ENCODE results near the gene TMEM19. TPM values are rescaled to one million over a fixed set of nuclear protein-coding genes. Genes with fewer than 3 reads are reported as not detected.

TMEM19 gene
- total RNA-seq, 1 donor from 2014 or later: 36.0 TPM

- no peak overlapping the region for H3K9ac ChIP-seq (ENCODE audit: low read depth in 1 of 3, low read length in 3 of 3)
- no peaks in the 10 kb centered on the region for H3K36me3 ChIP-seq (ENCODE audit: control insufficient read depth in 3 of 3, insufficient read depth in 3 of 3, low read length in 3 of 3)
- H3K27me3 ChIP-seq (ENCODE audit: control insufficient read depth in 3 of 3, insufficient read depth in 3 of 3, low read length in 3 of 3): no peaks in the 10 kb centered on the region
- no peaks in the 10 kb centered on the region for H3K4me1 ChIP-seq (ENCODE audit: control insufficient read depth in 3 of 3, insufficient read depth in 3 of 3, low read length in 3 of 3)
- H3K27ac ChIP-seq (ENCODE audit: low read depth, low read length): no peak overlapping the region
- H3K4me3 ChIP-seq (ENCODE audit: low read length in 3 of 3): no peak overlapping the region
- no peaks in the 10 kb centered on the region for H3K9me3 ChIP-seq (ENCODE audit: control insufficient read depth in 3 of 3, low read length in 3 of 3)
Observed at GRCh38 chr12:71725011-71725410, 39.1 kb downstream of the TMEM19 start.

- Histone ChIP-seq H3K9me3 (ENCODE audit: control insufficient read depth in 3 of 3, low read length in 3 of 3) (no peaks in the 10 kb centered on the region), H3K27me3 (ENCODE audit: control insufficient read depth in 3 of 3, insufficient read depth in 3 of 3, low read length in 3 of 3) (no peaks in the 10 kb centered on the region), H3K9ac (ENCODE audit: low read depth in 1 of 3, low read length in 3 of 3) (no peak overlapping the region), H3K4me1 (ENCODE audit: control insufficient read depth in 3 of 3, insufficient read depth in 3 of 3, low read length in 3 of 3) (no peaks in the 10 kb centered on the region), H3K36me3 (ENCODE audit: control insufficient read depth in 3 of 3, insufficient read depth in 3 of 3, low read length in 3 of 3) (no peaks in the 10 kb centered on the region), H3K4me3 (ENCODE audit: low read length in 3 of 3) (no peak overlapping the region), H3K27ac (ENCODE audit: low read depth, low read length) (no peak overlapping the region)
Observed at GRCh38 chr12:71726548-71726947, 40.7 kb downstream of the TMEM19 start.

GRCh38 chr12:71727958-71728357 is 42.1 kb downstream of the TMEM19 start:
- H3K27me3 ChIP-seq (ENCODE audit: control insufficient read depth in 3 of 3, insufficient read depth in 3 of 3, low read length in 3 of 3): no peaks in the 10 kb centered on the region
- no peak overlapping the region for H3K27ac ChIP-seq (ENCODE audit: low read depth, low read length)
- H3K4me3 ChIP-seq (ENCODE audit: low read length in 3 of 3): no peak overlapping the region
- no peaks in the 10 kb centered on the region for H3K36me3 ChIP-seq (ENCODE audit: control insufficient read depth in 3 of 3, insufficient read depth in 3 of 3, low read length in 3 of 3)
- H3K9ac ChIP-seq (ENCODE audit: low read depth in 1 of 3, low read length in 3 of 3): no peak overlapping the region
- no peaks in the 10 kb centered on the region for H3K9me3 ChIP-seq (ENCODE audit: control insufficient read depth in 3 of 3, low read length in 3 of 3)
- no peaks in the 10 kb centered on the region for H3K4me1 ChIP-seq (ENCODE audit: control insufficient read depth in 3 of 3, insufficient read depth in 3 of 3, low read length in 3 of 3)

DNA sequence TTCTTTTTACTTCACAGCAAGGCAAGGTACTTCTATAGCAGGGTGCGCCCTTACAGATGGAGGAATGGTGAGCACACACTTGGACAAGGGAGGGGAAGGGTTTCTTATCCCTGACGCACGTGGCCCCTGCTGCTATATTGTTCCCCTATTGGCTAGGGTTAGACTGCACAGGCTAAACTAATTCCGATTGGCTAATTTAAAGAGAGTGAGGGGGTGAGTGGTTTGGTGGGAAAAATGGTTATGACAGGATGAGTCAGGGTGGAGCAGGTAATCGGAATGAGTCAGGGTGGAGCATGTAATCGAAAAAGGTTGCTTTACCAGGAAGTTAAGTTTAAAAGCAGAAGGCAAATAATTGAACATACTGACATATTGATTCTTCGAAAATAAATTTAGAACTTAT is 45.1 kb downstream of the TMEM19 start:
- Histone ChIP-seq H3K9me3 (ENCODE audit: control insufficient read depth in 3 of 3, low read length in 3 of 3) (no peaks in the 10 kb centered on the region), H3K36me3 (ENCODE audit: control insufficient read depth in 3 of 3, insufficient read depth in 3 of 3, low read length in 3 of 3) (no peaks in the 10 kb centered on the region), H3K4me1 (ENCODE audit: control insufficient read depth in 3 of 3, insufficient read depth in 3 of 3, low read length in 3 of 3) (no peaks in the 10 kb centered on the region), H3K9ac (ENCODE audit: low read depth in 1 of 3, low read length in 3 of 3) (no peak overlapping the region), H3K27ac (ENCODE audit: low read depth, low read length) (no peak overlapping the region), H3K4me3 (ENCODE audit: low read length in 3 of 3) (no peak overlapping the region), H3K27me3 (ENCODE audit: control insufficient read depth in 3 of 3, insufficient read depth in 3 of 3, low read length in 3 of 3) (no peaks in the 10 kb centered on the region)

GRCh38 chr12:71731439-71732356 is 45.8 kb downstream of the TMEM19 start:
- H3K9me3 ChIP-seq (ENCODE audit: control insufficient read depth in 3 of 3, low read length in 3 of 3): no peaks in the 10 kb centered on the region
- H3K27ac ChIP-seq (ENCODE audit: low read depth, low read length): no peak overlapping the region
- H3K27me3 ChIP-seq (ENCODE audit: control insufficient read depth in 3 of 3, insufficient read depth in 3 of 3, low read length in 3 of 3): no peaks in the 10 kb centered on the region
- no peaks in the 10 kb centered on the region for H3K4me1 ChIP-seq (ENCODE audit: control insufficient read depth in 3 of 3, insufficient read depth in 3 of 3, low read length in 3 of 3)
- H3K9ac ChIP-seq (ENCODE audit: low read depth in 1 of 3, low read length in 3 of 3): no peak overlapping the region
- H3K4me3 ChIP-seq (ENCODE audit: low read length in 3 of 3): no peak overlapping the region
- no peaks in the 10 kb centered on the region for H3K36me3 ChIP-seq (ENCODE audit: control insufficient read depth in 3 of 3, insufficient read depth in 3 of 3, low read length in 3 of 3)

GRCh38 chr12:71732357-71732712 is 46.5 kb downstream of the TMEM19 start:
- H3K9me3 ChIP-seq (ENCODE audit: control insufficient read depth in 3 of 3, low read length in 3 of 3): no peaks in the 10 kb centered on the region
- H3K27ac ChIP-seq (ENCODE audit: low read depth, low read length): no peak overlapping the region
- H3K36me3 ChIP-seq (ENCODE audit: control insufficient read depth in 3 of 3, insufficient read depth in 3 of 3, low read length in 3 of 3): no peaks in the 10 kb centered on the region
- no peaks in the 10 kb centered on the region for H3K4me1 ChIP-seq (ENCODE audit: control insufficient read depth in 3 of 3, insufficient read depth in 3 of 3, low read length in 3 of 3)
- H3K4me3 ChIP-seq (ENCODE audit: low read length in 3 of 3): no peak overlapping the region
- H3K9ac ChIP-seq (ENCODE audit: low read depth in 1 of 3, low read length in 3 of 3): no peak overlapping the region
- no peaks in the 10 kb centered on the region for H3K27me3 ChIP-seq (ENCODE audit: control insufficient read depth in 3 of 3, insufficient read depth in 3 of 3, low read length in 3 of 3)

DNA sequence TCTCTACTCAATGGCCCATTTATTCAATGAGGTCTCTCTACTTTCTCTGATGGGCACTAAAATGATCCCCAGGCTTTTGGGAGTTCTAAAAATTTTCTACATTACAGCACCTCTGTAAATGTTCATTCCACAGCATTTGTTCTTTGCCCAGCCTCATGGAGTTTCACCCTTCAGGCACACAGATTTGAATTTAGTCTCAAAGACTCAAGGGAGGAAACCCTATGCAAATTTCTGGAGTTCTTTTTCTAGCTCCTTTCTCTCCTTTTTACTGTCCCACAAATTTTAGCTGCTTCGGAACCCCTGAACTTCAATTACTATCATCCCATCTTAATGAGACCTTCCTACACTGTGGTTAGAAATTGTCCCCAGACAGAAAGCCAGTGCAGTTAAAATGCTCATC is 51.3 kb downstream of the TMEM19 start:
- Histone ChIP-seq H3K4me3 (ENCODE audit: low read length in 3 of 3) (no peak overlapping the region), H3K9ac (ENCODE audit: low read depth in 1 of 3, low read length in 3 of 3) (no peak overlapping the region), H3K4me1 (ENCODE audit: control insufficient read depth in 3 of 3, insufficient read depth in 3 of 3, low read length in 3 of 3) (no peaks in the 10 kb centered on the region), H3K27ac (ENCODE audit: low read depth, low read length) (no peak overlapping the region), H3K36me3 (ENCODE audit: control insufficient read depth in 3 of 3, insufficient read depth in 3 of 3, low read length in 3 of 3) (no peaks in the 10 kb centered on the region), H3K27me3 (ENCODE audit: control insufficient read depth in 3 of 3, insufficient read depth in 3 of 3, low read length in 3 of 3) (no peaks in the 10 kb centered on the region), H3K9me3 (ENCODE audit: control insufficient read depth in 3 of 3, low read length in 3 of 3) (no peaks in the 10 kb centered on the region)

GRCh38 chr12:71742998-71743397 is 57.1 kb downstream of the TMEM19 start:
- Histone ChIP-seq H3K9me3 (ENCODE audit: control insufficient read depth in 3 of 3, low read length in 3 of 3) (no peaks in the 10 kb centered on the region), H3K27ac (ENCODE audit: low read depth, low read length) (no peak overlapping the region), H3K27me3 (ENCODE audit: control insufficient read depth in 3 of 3, insufficient read depth in 3 of 3, low read length in 3 of 3) (no peaks in the 10 kb centered on the region), H3K4me1 (ENCODE audit: control insufficient read depth in 3 of 3, insufficient read depth in 3 of 3, low read length in 3 of 3) (peaks cover 0 to 2% (median 0%) of the 10 kb centered on the region in 3 donors), H3K4me3 (ENCODE audit: low read length in 3 of 3) (no peak overlapping the region), H3K36me3 (ENCODE audit: control insufficient read depth in 3 of 3, insufficient read depth in 3 of 3, low read length in 3 of 3) (no peaks in the 10 kb centered on the region), H3K9ac (ENCODE audit: low read depth in 1 of 3, low read length in 3 of 3) (no peak overlapping the region)

DNA sequence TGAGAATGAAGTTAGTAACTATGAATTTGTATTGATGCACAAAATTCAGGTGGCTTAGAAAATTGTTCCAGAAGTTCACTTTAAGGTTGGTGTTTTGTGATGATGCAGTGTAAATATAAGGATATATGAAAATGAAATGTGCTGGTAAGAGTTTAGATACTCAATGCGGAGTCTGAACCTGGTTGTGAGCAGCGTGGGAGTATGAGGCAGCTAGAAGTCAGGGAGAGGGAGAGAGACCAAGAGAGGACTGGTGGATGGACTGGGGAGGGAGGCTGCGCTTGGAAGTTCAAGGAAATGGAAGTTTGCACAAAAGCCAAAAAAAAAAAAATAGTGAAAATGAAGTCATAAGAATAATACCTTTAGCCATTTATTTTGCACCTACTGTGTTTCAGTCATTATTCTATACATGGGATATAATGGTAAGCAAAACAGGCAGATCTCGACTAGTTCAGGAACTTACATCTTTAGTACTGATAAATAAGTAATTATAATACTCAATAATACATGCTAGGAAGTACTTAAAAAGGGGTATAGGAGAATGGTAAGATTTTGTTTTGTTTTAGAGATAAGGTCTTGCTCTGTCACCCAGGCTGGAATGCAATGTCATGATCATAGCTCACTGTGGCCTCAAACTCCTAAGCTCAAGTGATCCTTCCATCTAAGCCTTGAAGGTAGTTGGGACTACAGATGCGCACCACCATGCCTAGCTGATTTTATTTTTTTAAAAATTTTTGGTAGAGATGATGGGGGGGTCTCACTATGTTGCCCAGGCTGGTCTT is 58.8 kb downstream of the TMEM19 start:
- H3K36me3 ChIP-seq (ENCODE audit: control insufficient read depth in 3 of 3, insufficient read depth in 3 of 3, low read length in 3 of 3): no peaks in the 10 kb centered on the region
- peaks cover 0 to 2% (median 0%) of the 10 kb centered on the region in 3 donors for H3K4me1 ChIP-seq (ENCODE audit: control insufficient read depth in 3 of 3, insufficient read depth in 3 of 3, low read length in 3 of 3)
- no peaks in the 10 kb centered on the region for H3K27me3 ChIP-seq (ENCODE audit: control insufficient read depth in 3 of 3, insufficient read depth in 3 of 3, low read length in 3 of 3)
- H3K9ac ChIP-seq (ENCODE audit: low read depth in 1 of 3, low read length in 3 of 3): peak overlapping the region in 1 of 3 donors; percentile 38
- no peaks in the 10 kb centered on the region for H3K9me3 ChIP-seq (ENCODE audit: control insufficient read depth in 3 of 3, low read length in 3 of 3)
- H3K27ac ChIP-seq (ENCODE audit: low read depth, low read length): no peak overlapping the region
- no peak overlapping the region for H3K4me3 ChIP-seq (ENCODE audit: low read length in 3 of 3)

- H3K4me1 ChIP-seq (ENCODE audit: control insufficient read depth in 3 of 3, insufficient read depth in 3 of 3, low read length in 3 of 3): peaks cover 0 to 2% (median 0%) of the 10 kb centered on the region in 3 donors
- H3K4me3 ChIP-seq (ENCODE audit: low read length in 3 of 3): no peak overlapping the region
- no peaks in the 10 kb centered on the region for H3K36me3 ChIP-seq (ENCODE audit: control insufficient read depth in 3 of 3, insufficient read depth in 3 of 3, low read length in 3 of 3)
- no peak overlapping the region for H3K27ac ChIP-seq (ENCODE audit: low read depth, low read length)
- no peak overlapping the region for H3K9ac ChIP-seq (ENCODE audit: low read depth in 1 of 3, low read length in 3 of 3)
- H3K9me3 ChIP-seq (ENCODE audit: control insufficient read depth in 3 of 3, low read length in 3 of 3): no peaks in the 10 kb centered on the region
- H3K27me3 ChIP-seq (ENCODE audit: control insufficient read depth in 3 of 3, insufficient read depth in 3 of 3, low read length in 3 of 3): no peaks in the 10 kb centered on the region
Observed at GRCh38 chr12:71746974-71747611, 61.2 kb downstream of the TMEM19 start.
